A673 (cell line): Measurements from ENCODE around the gene WBP1L.

Experiments
- CTCF ChIP-seq: fragments of 300-800, 200-600 bp; sonication (generic); conservative IDR thresholded peaks from 2 replicates; pipeline ENCODE4 v1.5.1; 2017; ENCODE audit warnings: low read depth, mild to moderate bottlenecking, antibody characterized with exemption, low read length, moderate library complexity, mixed read lengths
- EZH2 ChIP-seq: fragments of 200-600 bp; sonication (generic); IDR thresholded peaks from 2 replicates; pipeline ENCODE4 v1.6.1; 2017; ENCODE audit warnings: borderline replicate concordance, low read depth, mild to moderate bottlenecking, mixed read lengths, antibody characterized with exemption, low read length; ENCODE audit not compliant: poor library complexity, severe bottlenecking

DNA sequence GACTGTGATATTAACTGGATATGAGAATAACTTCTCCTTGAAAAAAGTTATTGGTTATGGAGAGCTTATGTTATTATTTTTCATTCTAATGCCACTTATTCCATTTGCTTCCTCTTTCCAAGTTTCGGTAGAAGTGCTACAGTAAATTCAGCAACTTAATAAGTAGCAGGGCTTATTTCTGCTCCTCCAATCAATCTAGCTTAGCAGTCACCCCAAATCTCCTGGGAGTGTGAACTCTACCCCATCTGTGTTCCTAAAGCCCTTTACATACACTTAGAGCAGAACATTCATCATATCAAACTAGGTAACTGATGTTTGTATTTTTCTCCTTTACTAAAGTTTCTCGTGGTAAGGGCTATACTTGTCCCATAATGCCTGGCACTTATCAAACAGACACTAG, 38.2 kb upstream of the WBP1L start:
- no peak for TF ChIP-seq CTCF
- no peak for TF ChIP-seq EZH2
